Uterus (tissue), 4 donors: ENCODE data around the gene MIPOL1. TPM values are rescaled to one million over a fixed set of nuclear protein-coding genes. Genes with fewer than 3 reads are reported as not detected.

Experiments used
- DNase-seq, 2 donors: peaks; one replicate each; pipeline ENCODE4 v3.0.0-alpha.2; 2019 to 2020
- H3K27ac ChIP-seq, 2 donors: fragments of 200-600 bp; sonication (generic); 1 replicate in 1 of 2; 2 replicates in 1 of 2; pipeline ENCODE4 v1.5.1; 2016 to 2018
- H3K27me3 ChIP-seq, 2 donors: fragments of 200-600 bp; sonication (generic); one replicate each; pipeline ENCODE4 v1.5.1; 2018 to 2019; ENCODE audit warnings: control low read depth in 1 of 2
- H3K36me3 ChIP-seq, 2 donors: fragments of 200-600 bp; sonication (generic); one replicate each; pipeline ENCODE4 v1.5.1; 2019; ENCODE audit warnings: control low read depth in 1 of 2
- H3K4me1 ChIP-seq, 2 donors: fragments of 200-600 bp; sonication (generic); one replicate each; pipeline ENCODE4 v1.5.1; 2018 to 2019; ENCODE audit warnings: control low read depth in 1 of 2
- H3K4me3 ChIP-seq, 2 donors: fragments of 200-600 bp; sonication (generic); 1 replicate in 1 of 2; 2 replicates in 1 of 2; pipeline ENCODE4 v1.5.1; 2018 to 2019; ENCODE audit warnings: mild to moderate bottlenecking in 1 of 2
- H3K9me3 ChIP-seq, 2 donors: fragments of 200-600 bp; sonication (generic); one replicate each; pipeline ENCODE4 v1.5.1; 2019; ENCODE audit warnings: control low read depth in 1 of 2
- CTCF ChIP-seq, 4 experiments: fragments of 200-600 bp in 2 of 4; fragments of 450-650 bp in 2 of 4; sonication (generic) in 2 of 4; IDR thresholded peaks; one replicate each; pipeline ENCODE4 v1.5.1; 2016 to 2019; ENCODE audit warnings: antibody characterized with exemption in 4 of 4, mild to moderate bottlenecking in 2 of 4, moderate library complexity in 1 of 4
- POLR2A ChIP-seq, 2 donors: fragments of 450-650 bp; IDR thresholded peaks; one replicate each; pipeline ENCODE4 v1.6.1; 2016; ENCODE audit warnings: antibody characterized with exemption in 2 of 2, mild to moderate bottlenecking in 1 of 2, moderate library complexity in 1 of 2
- intact Hi-C: fragments of 100-400 bp; cut with DNase I; formaldehyde crosslinking; loops from one replicate; pipeline ENCODE4 v1.15.1; 2023; ENCODE audit warnings: low total_unique reads
- total RNA-seq, 4 donors: library from RNA; depleted of rRNA in 3 of 4; stranded (reverse); fragments of >200 nt in 3 of 4; gene quantifications; one replicate each; pipeline versions ENCODE4 v1.1.0 to v1.2.4, GENCODE V29; 2014 to 2023
- donor health status: DM: yes; HTN: yes; CAD: no.

The MIPOL1 gene
- total RNA-seq, 4 donors from 2014 or later = 22.8 to 52.1 (median 39.4) TPM

DNA sequence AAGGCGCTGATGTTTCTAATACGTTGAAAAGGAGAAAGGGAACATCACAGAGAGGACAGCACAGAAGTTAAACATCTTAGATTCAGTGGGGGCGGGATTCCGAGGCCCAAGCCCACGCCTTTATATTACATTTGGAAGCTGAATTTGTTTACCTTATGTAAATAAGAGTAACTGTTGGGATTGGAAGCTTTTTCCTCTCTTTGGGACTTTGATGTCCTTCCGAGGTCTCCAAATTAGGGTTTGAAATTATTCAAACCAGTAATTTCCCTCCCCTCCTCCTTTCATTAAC, 390.9 kb downstream of the MIPOL1 start:
- Histone ChIP-seq H3K4me3 (no peak overlapping the region), H3K27me3 (peaks cover 42 to 98% of the 10 kb centered on the region in 2 donors), H3K4me1 (peaks cover 0 to 5% of the 10 kb centered on the region in 2 donors), H3K27ac (no peak overlapping the region), H3K36me3 (no peaks in the 10 kb centered on the region), H3K9me3 (no peaks in the 10 kb centered on the region)
- TF ChIP-seq POLR2A (IDR thresholded peaks at IDR 0.05) = no peak
- TF ChIP-seq CTCF (IDR thresholded peaks at IDR 0.05) = no peak
- DNase-seq = no peak
- intact Hi-C loops = no loop called here

- no peaks in the 10 kb centered on the region for H3K36me3 ChIP-seq
- TF ChIP-seq CTCF (IDR thresholded peaks at IDR 0.05) (no peak), POLR2A (IDR thresholded peaks at IDR 0.05) (no peak)
- H3K4me1 ChIP-seq = no peaks in the 10 kb centered on the region
- intact Hi-C loops = no loop called here
- no peak overlapping the region for H3K4me3 ChIP-seq
- H3K27ac ChIP-seq = no peak overlapping the region
- no peak for DNase-seq
- no peaks in the 10 kb centered on the region for H3K9me3 ChIP-seq
- peaks cover 45 to 99% of the 10 kb centered on the region in 2 donors for H3K27me3 ChIP-seq
Measured at GRCh38 chr14:37588956-37589714, 391.4 kb downstream of the MIPOL1 start.

DNA sequence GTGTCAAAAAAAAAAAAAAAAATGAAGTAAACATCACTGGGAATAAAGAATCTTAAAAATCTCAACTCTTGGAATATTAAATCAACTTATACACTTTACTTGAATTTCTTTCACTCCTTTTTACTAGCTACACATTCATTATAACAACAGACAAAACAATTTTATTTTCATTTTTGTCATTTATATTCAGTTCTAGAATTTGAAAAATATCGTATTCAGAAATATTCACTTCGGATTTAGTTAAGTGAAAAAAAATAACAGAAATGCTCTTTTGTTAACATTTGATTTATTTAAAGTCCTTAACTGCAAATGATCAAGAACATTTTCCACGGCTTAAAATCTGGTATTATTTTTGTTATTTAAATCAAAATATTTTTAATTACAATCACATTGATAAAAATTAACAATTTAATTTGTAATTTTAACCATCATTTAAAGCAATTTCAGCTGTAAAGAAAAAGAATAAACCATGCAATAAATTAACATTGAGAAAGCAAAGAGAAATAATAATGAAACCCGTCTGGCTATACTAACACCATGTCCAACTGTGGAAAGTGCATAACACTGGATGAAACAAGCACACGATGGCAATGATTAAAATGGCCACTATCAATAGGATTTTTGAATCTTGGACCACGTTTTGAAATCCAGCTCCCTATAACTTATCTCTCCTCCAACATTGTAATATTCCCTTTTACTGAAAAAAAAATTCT, 392.1 kb downstream of the MIPOL1 start:
- intact Hi-C loops = no loop called here
- Histone ChIP-seq H3K36me3 (no peaks in the 10 kb centered on the region), H3K27me3 (peaks cover 48 to 92% of the 10 kb centered on the region in 2 donors), H3K9me3 (no peaks in the 10 kb centered on the region), H3K27ac (no peak overlapping the region), H3K4me1 (peaks cover 0 to 6% of the 10 kb centered on the region in 2 donors), H3K4me3 (no peak overlapping the region)
- no peak for DNase-seq
- TF ChIP-seq CTCF (IDR thresholded peaks at IDR 0.05) (no peak), POLR2A (IDR thresholded peaks at IDR 0.05) (no peak)

DNA sequence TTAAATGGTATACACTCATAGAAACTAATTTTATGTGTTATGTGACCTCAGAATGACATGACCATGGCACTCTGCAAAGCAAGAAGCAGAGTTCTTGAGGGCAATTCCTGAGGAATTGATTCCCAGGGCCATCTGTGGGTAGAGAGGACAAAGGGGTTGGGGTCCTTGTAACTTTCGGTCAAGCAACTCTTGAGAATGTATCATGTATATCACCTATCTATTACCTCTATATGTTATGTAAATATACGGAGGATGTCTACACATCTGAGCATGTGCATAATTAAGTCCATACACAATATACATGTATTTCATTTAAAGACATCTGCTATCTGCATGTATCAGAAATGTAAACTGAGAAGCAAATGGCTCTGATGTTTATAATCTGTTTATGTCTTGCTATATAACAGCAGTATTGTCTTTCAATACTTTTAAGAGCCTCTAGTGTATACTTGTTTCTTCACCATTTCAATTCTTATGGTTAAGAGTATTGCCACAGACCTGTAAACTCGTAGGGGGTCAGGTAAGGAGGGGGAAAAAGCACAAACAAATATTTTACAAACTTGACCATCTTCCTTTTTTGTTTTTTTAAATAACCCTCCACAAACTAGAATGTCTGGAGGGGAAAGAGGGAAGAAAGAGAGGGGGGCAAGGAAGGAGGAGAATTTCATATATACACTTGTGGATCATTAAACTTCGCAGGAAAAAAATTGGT, 392.8 kb downstream of the MIPOL1 start:
- Histone ChIP-seq H3K36me3 (no peaks in the 10 kb centered on the region), H3K27me3 (peaks cover 46 to 88% of the 10 kb centered on the region in 2 donors), H3K9me3 (no peaks in the 10 kb centered on the region), H3K27ac (no peak overlapping the region), H3K4me3 (no peak overlapping the region), H3K4me1 (peaks cover 0 to 11% of the 10 kb centered on the region in 2 donors)
- DNase-seq = no peak
- intact Hi-C loops = no loop called here
- TF ChIP-seq CTCF (IDR thresholded peaks at IDR 0.05) (no peak), POLR2A (IDR thresholded peaks at IDR 0.05) (no peak)
